ENCODE data around the gene ANKRD6.

DNA sequence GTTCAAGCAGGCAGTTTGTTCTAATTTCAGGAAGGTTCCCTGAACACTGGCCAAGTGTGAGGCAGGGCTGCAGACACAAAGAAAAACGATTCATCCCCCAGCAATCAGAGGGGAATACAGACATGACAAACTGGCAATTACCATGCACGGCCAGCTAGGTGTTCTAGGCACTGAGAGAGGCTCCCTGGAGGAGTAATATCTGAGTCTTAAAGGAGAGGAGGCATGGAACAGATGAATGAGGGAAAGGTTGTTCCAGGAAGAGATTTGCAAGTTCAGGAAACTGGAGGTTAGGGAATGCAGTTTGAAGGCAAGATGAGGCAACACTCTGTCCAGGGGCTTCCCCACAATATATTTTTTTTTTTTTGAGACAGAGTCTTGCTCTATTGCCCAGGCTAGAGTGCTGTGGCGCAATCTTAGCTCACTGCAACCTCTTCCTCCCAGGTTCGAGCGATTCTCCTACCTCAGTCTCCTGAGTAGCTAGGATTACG lies 32.0 kb upstream of the ANKRD6 start:
- TF ChIP-seq, protein P1, sequence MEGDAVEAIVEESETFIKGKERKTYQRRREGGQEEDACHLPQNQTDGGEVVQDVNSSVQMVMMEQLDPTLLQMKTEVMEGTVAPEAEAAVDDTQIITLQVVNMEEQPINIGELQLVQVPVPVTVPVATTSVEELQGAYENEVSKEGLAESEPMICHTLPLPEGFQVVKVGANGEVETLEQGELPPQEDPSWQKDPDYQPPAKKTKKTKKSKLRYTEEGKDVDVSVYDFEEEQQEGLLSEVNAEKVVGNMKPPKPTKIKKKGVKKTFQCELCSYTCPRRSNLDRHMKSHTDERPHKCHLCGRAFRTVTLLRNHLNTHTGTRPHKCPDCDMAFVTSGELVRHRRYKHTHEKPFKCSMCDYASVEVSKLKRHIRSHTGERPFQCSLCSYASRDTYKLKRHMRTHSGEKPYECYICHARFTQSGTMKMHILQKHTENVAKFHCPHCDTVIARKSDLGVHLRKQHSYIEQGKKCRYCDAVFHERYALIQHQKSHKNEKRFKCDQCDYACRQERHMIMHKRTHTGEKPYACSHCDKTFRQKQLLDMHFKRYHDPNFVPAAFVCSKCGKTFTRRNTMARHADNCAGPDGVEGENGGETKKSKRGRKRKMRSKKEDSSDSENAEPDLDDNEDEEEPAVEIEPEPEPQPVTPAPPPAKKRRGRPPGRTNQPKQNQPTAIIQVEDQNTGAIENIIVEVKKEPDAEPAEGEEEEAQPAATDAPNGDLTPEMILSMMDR (conservative IDR thresholded peaks at IDR 0.05; ENCODE audit: low read depth, low read length): no peak
- no peak for TF ChIP-seq EZH2 (IDR thresholded peaks at IDR 0.05; ENCODE audit: low read length, unreplicated experiment)

All from PC-3 (cell line).